Dedifferentiated amniotic fluid mesenchymal stem cell (primary cell): ENCODE measurements around the gene RSU1.
A peak's percentile ranks its signal among the peaks of the same experiment; 100 is the strongest.

Source experiments
- DNase-seq: peaks from one replicate; pipeline ENCODE4 v3.0.0-alpha.2; 2016; ENCODE audit errors: extremely low spot score

RSU1 gene

GRCh38 chr10:16602104-16602775 is 215.0 kb downstream of the RSU1 start:
- DNase-seq: no peak

DNA sequence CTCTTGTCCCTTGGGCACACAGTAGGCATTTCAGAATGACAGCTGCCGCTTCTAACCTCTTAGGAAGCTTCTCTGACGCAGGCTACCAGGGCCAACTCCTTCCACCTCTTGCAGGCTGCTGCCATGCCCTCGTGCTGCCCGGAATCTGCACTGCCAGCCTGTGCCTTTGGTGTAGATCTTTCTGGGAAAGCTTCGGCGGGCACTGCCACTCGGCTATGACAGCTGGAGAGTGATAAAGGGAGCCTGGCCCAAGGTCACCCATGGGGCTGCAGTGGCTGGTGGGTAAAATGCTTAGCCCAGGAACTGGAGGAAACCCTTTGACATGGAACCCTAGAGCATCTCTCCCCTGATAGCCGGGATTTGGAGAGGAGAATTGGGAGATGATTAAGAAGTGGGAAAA is 217.6 kb downstream of the RSU1 start:
- no peak for DNase-seq

- no peak for DNase-seq
These were observed 219.6 kb downstream of the RSU1 start for GRCh38 chr10:16597656-16598055.

DNA sequence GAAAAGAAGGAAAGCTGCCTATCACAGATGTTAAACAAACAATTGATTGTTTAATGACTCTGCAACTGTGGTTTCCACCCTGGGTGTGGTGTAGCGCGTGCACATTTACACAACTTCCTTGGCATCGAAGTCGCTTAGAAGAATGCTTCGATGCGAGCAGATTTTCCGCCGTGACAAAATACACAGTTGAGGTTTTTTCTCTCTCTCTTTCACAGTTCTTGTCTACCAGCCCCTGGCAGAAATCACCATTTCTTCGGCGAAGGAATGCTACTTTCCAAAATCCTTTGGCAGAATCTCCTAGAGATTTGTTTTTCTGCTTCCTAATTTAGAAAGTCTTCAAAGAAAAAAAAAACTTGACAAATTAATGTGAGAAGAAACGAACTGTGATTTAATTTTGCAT is 224.8 kb downstream of the RSU1 start:
- no peak for DNase-seq

DNA sequence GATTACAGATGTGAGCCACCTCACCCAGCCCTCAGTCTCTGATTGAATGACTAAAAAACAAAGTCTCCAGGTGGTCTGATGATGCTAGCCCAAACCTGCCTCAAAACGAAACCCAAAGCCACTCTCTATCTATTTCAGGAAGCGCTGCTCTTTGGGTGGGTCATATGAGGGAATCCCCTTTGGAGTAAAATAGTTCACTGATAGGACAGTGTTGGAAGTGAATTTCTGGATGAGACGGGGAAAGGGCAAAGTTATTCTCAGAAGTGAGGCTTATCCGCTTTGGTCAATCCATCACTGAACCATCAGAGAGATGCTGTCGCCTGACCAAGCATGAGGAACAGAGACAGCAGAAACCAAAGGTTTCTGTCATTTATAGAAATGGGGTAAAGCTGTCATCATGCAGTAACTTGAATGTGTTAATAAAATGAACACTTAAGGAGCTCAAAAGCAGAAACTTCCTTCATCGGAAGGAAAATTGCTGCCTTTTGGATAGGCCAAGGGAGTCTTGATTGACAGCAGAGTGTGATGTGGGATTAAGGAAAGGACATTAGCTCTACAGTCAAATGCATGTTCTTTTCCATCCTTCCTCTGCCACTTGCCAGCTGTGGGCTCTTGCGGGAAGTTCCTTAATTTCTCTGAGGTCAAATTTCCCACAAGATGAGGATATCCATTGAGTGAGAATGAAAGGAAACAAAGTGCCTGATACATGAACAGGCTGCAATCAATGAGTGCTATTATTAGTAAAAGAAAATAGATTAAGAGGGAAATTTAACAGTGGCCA is 230.7 kb downstream of the RSU1 start:
- DNase-seq: no peak

DNA sequence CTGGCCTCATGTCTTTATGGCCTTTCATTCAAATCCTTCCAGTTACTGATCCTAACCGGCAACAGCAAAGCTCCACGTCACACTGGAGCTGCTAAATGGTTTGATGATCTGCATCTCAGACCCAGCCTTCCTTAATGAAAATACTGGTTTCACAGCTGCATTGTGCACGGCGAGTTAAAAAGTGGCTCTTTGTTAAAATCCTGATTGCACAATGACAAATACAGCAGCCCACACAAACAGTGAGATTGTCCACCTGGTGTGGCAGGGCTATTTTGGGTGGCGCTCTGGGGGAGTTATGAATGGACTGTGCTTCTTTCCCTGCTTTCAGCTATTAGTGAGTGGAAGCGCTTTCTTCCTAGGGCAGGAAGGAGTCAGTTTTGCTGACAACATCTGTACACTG is 232.1 kb downstream of the RSU1 start:
- DNase-seq: no peak

DNA sequence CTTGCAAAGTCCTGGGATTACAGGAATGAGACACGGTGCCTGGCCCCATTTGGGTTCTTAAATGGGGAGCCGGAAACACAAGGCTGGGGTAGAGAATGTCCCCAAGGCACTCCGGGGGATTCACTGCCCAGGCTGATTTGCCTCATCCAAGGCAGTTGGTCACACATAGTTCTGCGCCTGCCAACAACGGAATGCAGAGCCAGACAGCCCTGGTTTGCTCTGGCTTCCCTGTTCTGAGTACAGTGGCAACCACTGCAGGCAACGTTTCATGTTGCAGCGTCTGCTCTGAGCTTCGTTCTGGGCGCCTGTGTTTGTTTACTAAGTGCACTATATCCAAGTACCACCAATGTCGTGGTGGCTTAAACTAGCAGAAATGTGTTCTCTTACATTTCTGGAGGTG is 233.8 kb downstream of the RSU1 start:
- no peak for DNase-seq

GRCh38 chr10:16581202-16581601 is 236.0 kb downstream of the RSU1 start:
- no peak for DNase-seq

DNA sequence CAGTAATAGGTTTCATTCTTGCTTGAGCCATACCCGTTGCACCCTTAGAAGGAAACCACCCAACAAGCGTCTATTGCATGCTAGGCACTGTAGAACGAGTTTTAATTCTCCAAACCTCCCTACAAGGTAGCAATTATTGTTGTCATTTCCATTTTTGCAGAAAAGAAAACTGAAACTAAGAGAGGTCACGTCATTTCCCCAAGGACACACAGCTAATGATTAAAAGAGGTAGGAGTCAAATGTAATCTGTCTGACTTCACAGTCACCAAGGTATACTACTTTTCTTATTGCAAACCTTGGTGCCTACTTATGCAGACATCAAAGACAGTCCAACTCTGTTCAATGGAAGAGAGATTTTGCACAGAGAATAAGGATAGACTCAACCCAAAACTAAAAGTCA is 246.5 kb downstream of the RSU1 start:
- no peak for DNase-seq

DNA sequence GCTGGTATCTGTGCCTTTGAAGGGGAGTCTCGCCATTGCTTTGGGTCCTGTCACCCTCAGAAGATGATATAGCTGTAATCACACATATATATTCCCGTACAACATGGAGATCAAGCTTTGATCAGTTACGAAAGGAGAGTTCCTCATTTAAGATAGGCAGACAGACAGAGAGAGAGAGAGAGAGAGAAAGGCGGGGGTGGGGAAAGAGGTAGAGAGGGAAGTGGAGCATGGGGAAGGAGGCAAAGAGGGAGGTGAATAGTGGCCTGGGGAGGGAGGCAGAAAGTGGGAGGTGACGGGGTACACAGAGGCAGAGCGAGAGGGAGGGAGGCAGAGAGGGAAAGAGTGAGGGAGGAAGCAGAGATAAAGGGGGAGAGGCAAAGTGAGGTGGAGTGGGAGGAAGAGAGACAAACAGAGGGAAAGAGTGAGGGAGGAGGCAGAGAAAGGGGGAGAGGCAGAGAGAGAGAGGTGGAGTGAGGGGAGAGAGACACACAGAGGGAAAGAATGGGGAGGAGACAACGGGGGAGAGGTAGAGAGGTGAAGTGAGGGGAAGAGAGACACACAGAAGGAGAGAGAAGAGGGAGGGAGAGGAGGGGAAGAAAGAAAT is 250.9 kb downstream of the RSU1 start:
- DNase-seq: no peak

DNA sequence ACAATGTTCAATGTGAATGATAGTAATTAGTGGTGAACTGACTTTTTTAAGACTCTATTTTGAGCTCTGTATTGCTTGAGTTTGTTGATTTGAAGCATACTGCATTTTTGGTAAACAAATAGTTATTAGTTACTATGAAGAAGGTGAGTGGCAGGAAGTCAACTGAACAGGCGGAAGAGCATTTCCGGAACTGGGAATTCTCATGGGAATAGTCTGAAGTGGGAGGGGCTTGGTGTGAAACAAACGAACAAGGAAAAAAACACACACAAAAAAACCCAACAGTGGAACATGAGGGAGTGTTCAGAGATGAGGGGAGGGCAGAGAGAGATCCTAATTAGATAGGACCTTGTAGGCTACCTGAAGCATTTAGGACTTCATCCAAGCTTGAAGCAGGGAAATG is 251.6 kb downstream of the RSU1 start:
- DNase-seq: no peak

- no peak for DNase-seq
These were observed 254.3 kb downstream of the RSU1 start for GRCh38 chr10:16562891-16563290.

GRCh38 chr10:16559236-16559773 is 257.9 kb downstream of the RSU1 start:
- DNase-seq: no peak

GRCh38 chr10:16547973-16548372 is 269.3 kb downstream of the RSU1 start:
- no peak for DNase-seq

DNA sequence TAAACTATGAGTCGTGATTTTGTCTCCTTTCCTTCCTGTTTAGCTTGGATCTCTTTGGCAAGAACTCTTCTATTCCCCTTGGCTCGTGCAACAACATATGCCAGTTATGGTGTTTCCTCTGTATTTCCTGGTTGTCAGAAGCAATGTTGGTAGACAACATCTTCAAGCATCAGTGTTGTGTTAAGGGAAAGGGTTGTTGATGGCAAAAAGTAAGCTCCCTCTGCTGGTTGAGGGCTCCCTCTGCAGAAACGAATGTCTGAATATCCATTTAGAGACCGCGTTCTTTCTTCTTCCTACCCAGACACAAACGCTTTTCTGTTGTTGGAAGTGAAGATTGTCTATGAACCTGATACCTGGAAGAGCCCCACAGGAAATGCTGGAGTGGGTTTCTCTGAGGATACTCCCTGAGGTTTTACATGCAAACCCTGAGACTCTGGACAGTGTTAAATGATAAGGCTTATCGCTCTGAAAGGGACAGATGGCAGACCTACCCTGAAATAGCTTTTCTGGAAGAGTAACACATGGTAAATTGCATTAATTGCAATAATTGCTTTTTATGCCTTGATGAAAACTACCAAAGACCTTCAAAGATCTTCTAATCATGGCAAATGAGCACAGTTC is 272.0 kb downstream of the RSU1 start:
- peak; percentile 19 for DNase-seq

GRCh38 chr10:16544591-16544990 is 272.6 kb downstream of the RSU1 start:
- DNase-seq: no peak

DNA sequence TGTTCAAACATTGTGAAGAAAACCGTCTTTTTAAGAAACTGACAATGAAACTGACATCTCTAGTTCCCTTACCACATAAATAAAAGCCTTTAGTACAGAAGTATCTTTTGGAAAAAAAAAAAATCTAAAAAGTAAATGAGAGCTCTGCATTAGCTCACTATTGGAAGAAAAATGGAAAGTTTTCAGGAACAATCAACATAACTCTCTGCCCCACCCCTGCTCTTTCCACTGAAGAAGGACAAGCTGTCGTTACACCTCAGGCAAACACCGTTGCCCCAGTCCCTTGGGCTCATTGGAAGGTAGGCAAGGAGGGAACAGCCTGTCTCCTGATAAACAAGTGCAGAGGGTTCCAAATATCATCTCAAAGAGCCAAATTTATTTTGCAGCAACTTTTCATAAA is 273.1 kb downstream of the RSU1 start:
- DNase-seq: no peak
